K562 (cell line): ENCODE results near the gene LAMTOR4. TPM values are rescaled to one million over a fixed set of nuclear protein-coding genes. Genes with fewer than 3 reads are reported as not detected.

Experiments used
- BHLHE40 ChIP-seq: IDR thresholded peaks from 2 replicates; pipeline ENCODE4 v1.6.1; 2011; ENCODE audit warnings: low read length, improper control_type of control experiment
- CAMTA2 ChIP-seq: fragments of 250-450 bp; sonication (Bioruptor Pico); conservative IDR thresholded peaks from 2 replicates; pipeline ENCODE4 v1.5.1; 2022
- HCFC1 ChIP-seq: IDR thresholded peaks from 2 replicates; pipeline ENCODE4 v1.6.1; 2012; ENCODE audit warnings: low read depth, low read length, improper control_type of control experiment
- HNRNPK ChIP-seq: fragments of 200-400 bp; formaldehyde crosslinking; IDR thresholded peaks from one replicate; pipeline ENCODE4 v1.6.1; 2018; ENCODE audit warnings: mild to moderate bottlenecking, low read depth, low read length; ENCODE audit not compliant: poor library complexity, severe bottlenecking
- KLF16 ChIP-seq: IDR thresholded peaks from 2 replicates; pipeline ENCODE4 v1.6.1; 2016; ENCODE audit warnings: antibody characterized with exemption
- MBD2 ChIP-seq: sonication (generic); IDR thresholded peaks from 2 replicates; pipeline ENCODE4 v1.6.1; 2016; ENCODE audit warnings: low read depth, borderline replicate concordance
- MLX ChIP-seq, 2 experiments: fragments of 450-650 bp in 1 of 2; sonication (generic) in 1 of 2; formaldehyde crosslinking; conservative IDR thresholded peaks; 2 replicates each; pipeline versions ENCODE4 v1.4.0 to v1.8.1; 2020 to 2022; ENCODE audit warnings: mild to moderate bottlenecking in 1 of 2, missing genetic modification reagents in 1 of 2
- NR4A1 ChIP-seq, 2 experiments: fragments of 250-450 bp in 1 of 2; fragments of 450-650 bp in 1 of 2; sonication (Bioruptor Pico) in 1 of 2; IDR thresholded peaks; 2 replicates each; pipeline versions ENCODE4 v1.4.0 to v1.6.1; 2016 to 2020; ENCODE audit warnings: mild to moderate bottlenecking in 2 of 2, missing compliant biosample characterization in 1 of 2, missing genetic modification characterization in 1 of 2, moderate library complexity in 1 of 2
- PHB ChIP-seq: fragments of 250-450 bp; sonication (Bioruptor Pico); IDR thresholded peaks from 2 replicates; pipeline ENCODE4 v1.5.0; 2021
- SREBF2 ChIP-seq: sonication (generic); formaldehyde crosslinking; IDR thresholded peaks from 2 replicates; pipeline ENCODE4 v1.4.0; 2020; ENCODE audit warnings: mild to moderate bottlenecking, missing genetic modification reagents
- THRAP3 ChIP-seq: fragments of 450-650 bp; IDR thresholded peaks from 2 replicates; pipeline ENCODE4 v1.6.1; 2016; ENCODE audit warnings: mild to moderate bottlenecking, inconsistent platforms, borderline replicate concordance
- ZMIZ1 ChIP-seq, 2 experiments: fragments of 150-350 bp in 1 of 2; IDR thresholded peaks; 2 replicates each; pipeline ENCODE4 v1.6.1; 2012 to 2016; ENCODE audit warnings: low read depth in 2 of 2, low read length in 2 of 2, mild to moderate bottlenecking in 1 of 2, moderate library complexity in 1 of 2
- polyA plus RNA-seq, 8 experiments: library from polyadenylated mRNA; depleted of rRNA in 4 of 8; stranded (reverse) in 5 of 8; unstranded in 3 of 8; fragments of >200 nt; fragmentation: Nextera tagmentation in 2 of 8; fragmentation: Illumina TruSeq in 1 of 8; extraction: Ambion mirVana in 2 of 8; extraction: Trizol in 1 of 8; gene quantifications; 2 replicates each; pipeline versions ENCODE4 v1.2.1 to v1.2.3, GENCODE V29; 2011 to 2014; ENCODE audit warnings: inconsistent platforms in 1 of 8, missing spikeins in 1 of 8
- total RNA-seq, 7 experiments: library from RNA; depleted of rRNA in 6 of 7; stranded (reverse); fragments of >200 nt in 6 of 7; fragmentation: Illumina TruSeq in 2 of 7; extraction: Trizol in 2 of 7; gene quantifications; 2 replicates each; pipeline versions ENCODE4 v1.2.1 to v1.2.3, GENCODE V29; 2011 to 2021; ENCODE audit warnings: low replicate concordance in 1 of 7
- TF ChIP-seq, protein P1 (sequence below), 2 experiments: fragments of 450-650 bp in 1 of 2; sonication (generic) in 1 of 2; formaldehyde crosslinking in 1 of 2; IDR thresholded peaks in 1 of 2; conservative IDR thresholded peaks in 1 of 2; 2 replicates each; pipeline versions ENCODE4 v1.6.1 to v1.8.1; 2016 to 2023; ENCODE audit warnings: mild to moderate bottlenecking in 2 of 2, moderate library complexity in 2 of 2, inconsistent platforms in 1 of 2, missing genetic modification reagents in 1 of 2
- TF ChIP-seq, protein P2 (sequence below): IDR thresholded peaks from 3 replicates; pipeline ENCODE4 v1.6.1; 2011; ENCODE audit warnings: borderline replicate concordance, mild to moderate bottlenecking, moderate library complexity; ENCODE audit not compliant: insufficient read length; ENCODE audit errors: extremely low read depth
- TF ChIP-seq, protein P3 (sequence below): fragments of 200-800 bp; sonication (Bioruptor generic); IDR thresholded peaks from 2 replicates; pipeline ENCODE4 v1.6.1; 2017; ENCODE audit warnings: missing genetic modification characterization, missing compliant biosample characterization

Gene LAMTOR4
- total and polyA plus RNA-seq, 9 of the 15 experiments (the other 6 are each of a cell fraction or from before 2014, with no cell fraction given), result 79.6 to 314 (median 195) TPM

GRCh38 chr7:100158229-100159098, 9.7 kb downstream of the LAMTOR4 start, which contains the start of gene TRAPPC14 (continued):
- TF ChIP-seq SREBF2 (CRISPR knock-in tag) (0 out of 2 replicates have a peak, but pooled peaks have one; percentile 35), BHLHE40 (peak; percentile 42; the same call in 1 of the 2 replicates), THRAP3 (no peak), MBD2 (peak; percentile 41; the same call in 1 of the 2 replicates), KLF16 (peak; percentile 70; the same call in 1 of the 2 replicates), HCFC1 (peak; percentile 66), NR4A1 (CRISPR knock-in tag; IDR thresholded peaks at IDR 0.05) (no peak), NR4A1 (tag; IDR thresholded peaks at IDR 0.05) (no peak), ZMIZ1 (IDR thresholded peaks at IDR 0.05; ENCODE audit: low read depth in 2 of 2, low read length in 2 of 2) (0 out of 4 replicates have a peak, but pooled peaks of 1 of the 2 experiments have one; percentile 12), CAMTA2 (0 out of 2 replicates have a peak, but pooled peaks have one; percentile 32), MLX (CRISPR knock-in tag; conservative IDR thresholded peaks at IDR 0.05) (0 out of 4 replicates have a peak, but pooled peaks of 1 of the 2 experiments have one; percentile 57), HNRNPK (peak; percentile 56), PHB (no peak)
- TF ChIP-seq, protein P1, sequence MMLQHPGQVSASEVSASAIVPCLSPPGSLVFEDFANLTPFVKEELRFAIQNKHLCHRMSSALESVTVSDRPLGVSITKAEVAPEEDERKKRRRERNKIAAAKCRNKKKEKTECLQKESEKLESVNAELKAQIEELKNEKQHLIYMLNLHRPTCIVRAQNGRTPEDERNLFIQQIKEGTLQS (IDR thresholded peaks at IDR 0.05), result no peak
- TF ChIP-seq, protein P1 (CRISPR knock-in tag; conservative IDR thresholded peaks at IDR 0.05), result 0 out of 2 replicates have a peak, but pooled peaks have one; percentile 43
- TF ChIP-seq, protein P2, sequence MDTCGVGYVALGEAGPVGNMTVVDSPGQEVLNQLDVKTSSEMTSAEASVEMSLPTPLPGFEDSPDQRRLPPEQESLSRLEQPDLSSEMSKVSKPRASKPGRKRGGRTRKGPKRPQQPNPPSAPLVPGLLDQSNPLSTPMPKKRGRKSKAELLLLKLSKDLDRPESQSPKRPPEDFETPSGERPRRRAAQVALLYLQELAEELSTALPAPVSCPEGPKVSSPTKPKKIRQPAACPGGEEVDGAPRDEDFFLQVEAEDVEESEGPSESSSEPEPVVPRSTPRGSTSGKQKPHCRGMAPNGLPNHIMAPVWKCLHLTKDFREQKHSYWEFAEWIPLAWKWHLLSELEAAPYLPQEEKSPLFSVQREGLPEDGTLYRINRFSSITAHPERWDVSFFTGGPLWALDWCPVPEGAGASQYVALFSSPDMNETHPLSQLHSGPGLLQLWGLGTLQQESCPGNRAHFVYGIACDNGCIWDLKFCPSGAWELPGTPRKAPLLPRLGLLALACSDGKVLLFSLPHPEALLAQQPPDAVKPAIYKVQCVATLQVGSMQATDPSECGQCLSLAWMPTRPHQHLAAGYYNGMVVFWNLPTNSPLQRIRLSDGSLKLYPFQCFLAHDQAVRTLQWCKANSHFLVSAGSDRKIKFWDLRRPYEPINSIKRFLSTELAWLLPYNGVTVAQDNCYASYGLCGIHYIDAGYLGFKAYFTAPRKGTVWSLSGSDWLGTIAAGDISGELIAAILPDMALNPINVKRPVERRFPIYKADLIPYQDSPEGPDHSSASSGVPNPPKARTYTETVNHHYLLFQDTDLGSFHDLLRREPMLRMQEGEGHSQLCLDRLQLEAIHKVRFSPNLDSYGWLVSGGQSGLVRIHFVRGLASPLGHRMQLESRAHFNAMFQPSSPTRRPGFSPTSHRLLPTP, result peak; percentile 88
- TF ChIP-seq, protein P3, sequence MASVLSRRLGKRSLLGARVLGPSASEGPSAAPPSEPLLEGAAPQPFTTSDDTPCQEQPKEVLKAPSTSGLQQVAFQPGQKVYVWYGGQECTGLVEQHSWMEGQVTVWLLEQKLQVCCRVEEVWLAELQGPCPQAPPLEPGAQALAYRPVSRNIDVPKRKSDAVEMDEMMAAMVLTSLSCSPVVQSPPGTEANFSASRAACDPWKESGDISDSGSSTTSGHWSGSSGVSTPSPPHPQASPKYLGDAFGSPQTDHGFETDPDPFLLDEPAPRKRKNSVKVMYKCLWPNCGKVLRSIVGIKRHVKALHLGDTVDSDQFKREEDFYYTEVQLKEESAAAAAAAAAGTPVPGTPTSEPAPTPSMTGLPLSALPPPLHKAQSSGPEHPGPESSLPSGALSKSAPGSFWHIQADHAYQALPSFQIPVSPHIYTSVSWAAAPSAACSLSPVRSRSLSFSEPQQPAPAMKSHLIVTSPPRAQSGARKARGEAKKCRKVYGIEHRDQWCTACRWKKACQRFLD, result peak; percentile 80
